Stimulated activated naive CD4-positive, alpha-beta T cell treated with Interleukin-2 at 50 U/mL for 16 hours (primary cell): ENCODE measurements around the gene RHD.
"Not testable (repeated sequence)": the region's sequence is repeated elsewhere in the genome, so short reads cannot be mapped to it uniquely, and the experiment has no call there.

Experiments
- DNase-seq: peaks from one replicate; lab custom pipeline; 2025; lab: John Stamatoyannopoulos, UW

The RHD gene

GRCh38 chr1:25272238-25272637, at the start of gene RHD:
Gene RHD (plus strand): TSS chr1:25272509. CDS start chr1:25272548, 39 bp downstream.
- not testable (repeated sequence) for DNase-seq

GRCh38 chr1:25222606-25223005, 49.7 kb upstream of the RHD start:
- no peak for DNase-seq

GRCh38 chr1:25223471-25223870, 48.8 kb upstream of the RHD start:
- no peak for DNase-seq

GRCh38 chr1:25232027-25232865, 40.1 kb upstream of the RHD start, which contains the start of gene SYF2:
Gene SYF2 (minus strand): TSS chr1:25232502. CDS start chr1:25232467, 35 bp downstream.
- DNase-seq = peak; percentile 87

- DNase-seq = peak; percentile 49
Measured at GRCh38 chr1:25232866-25233784, 39.2 kb upstream of the RHD start.

- not testable (repeated sequence) for DNase-seq
Measured at GRCh38 chr1:25235411-25235810, 36.9 kb upstream of the RHD start.

GRCh38 chr1:25236261-25236660, 36.0 kb upstream of the RHD start:
- DNase-seq = not testable (repeated sequence)

- no peak for DNase-seq
Measured at GRCh38 chr1:25238046-25238445, 34.3 kb upstream of the RHD start.

- DNase-seq = peak; percentile 92
Measured at GRCh38 chr1:25239681-25240541, 32.4 kb upstream of the RHD start.

GRCh38 chr1:25243907-25244306, 28.4 kb upstream of the RHD start:
- DNase-seq = no peak

- DNase-seq = no peak
Measured at GRCh38 chr1:25245393-25245792, 26.9 kb upstream of the RHD start.

GRCh38 chr1:25245809-25246599, 26.3 kb upstream of the RHD start:
- DNase-seq = no peak

GRCh38 chr1:25246600-25247023, 25.7 kb upstream of the RHD start:
- peak; percentile 29 for DNase-seq

GRCh38 chr1:25247024-25247828, 25.1 kb upstream of the RHD start, which contains the start of gene RSRP1:
Gene RSRP1 (minus strand): TSS chr1:25247454. CDS start chr1:25246963, 491 bp downstream.
- DNase-seq = peak; percentile 99

- no peak for DNase-seq
Measured at GRCh38 chr1:25247829-25248754, 24.2 kb upstream of the RHD start.

- no peak for DNase-seq
Measured at GRCh38 chr1:25253911-25254310, 18.4 kb upstream of the RHD start.

- DNase-seq = no peak
Measured at GRCh38 chr1:25255706-25256577, 16.4 kb upstream of the RHD start.

- no peak for DNase-seq
Measured at GRCh38 chr1:25256578-25256965, 15.7 kb upstream of the RHD start.
